ENCODE results near the gene SLX1A.
A peak's percentile ranks its signal among the peaks of the same experiment; 100 is the strongest.
"Not testable (repeated sequence)": the region's sequence is repeated elsewhere in the genome, so short reads cannot be mapped to it uniquely, and the experiment has no call there.

The SLX1A gene

DNA sequence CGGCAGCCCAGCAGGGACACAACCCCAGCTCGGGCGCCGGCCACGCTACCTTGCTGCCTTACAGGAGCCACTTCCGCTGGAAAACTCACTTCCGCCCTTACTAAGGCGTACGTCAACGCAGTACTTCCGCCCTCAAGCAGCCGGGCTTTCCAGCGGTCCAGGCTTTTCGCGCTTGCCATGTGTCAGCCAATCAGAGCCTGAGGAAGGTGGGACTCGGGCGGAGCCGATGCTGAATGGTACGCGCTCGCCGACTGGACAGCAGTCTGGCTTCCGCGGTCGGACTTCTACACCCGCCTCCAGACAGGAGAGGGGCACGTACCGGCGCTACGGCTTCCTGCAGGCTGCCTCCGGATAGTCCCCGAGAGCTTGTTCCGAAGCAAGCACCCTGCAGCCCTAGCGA lies at the start of gene SLX1A, which contains the start of gene BOLA2B:
SLX1A (plus strand) TSS at position 261 of the 400 bp plus-strand sequence. CDS start 210 bp downstream, outside the sequence.
BOLA2B (minus strand) TSS at position 52 of the 400 bp plus-strand sequence. CDS start 71 bp downstream, outside the sequence.
- not testable (repeated sequence) for DNase-seq (ENCODE audit: insufficient read length, low spot score)
- peak; percentile 96 for FAIRE-seq

- FAIRE-seq (no peak), DNase-seq (ENCODE audit: insufficient read length, low spot score) (no peak)
Measured at GRCh38 chr16:30144017-30144416, 49.7 kb upstream of the SLX1A start.

GRCh38 chr16:30144917-30145316 lies 48.8 kb upstream of the SLX1A start:
- FAIRE-seq (no peak), DNase-seq (ENCODE audit: insufficient read length, low spot score) (no peak)

GRCh38 chr16:30145657-30146056 lies 48.0 kb upstream of the SLX1A start:
- FAIRE-seq (no peak), DNase-seq (ENCODE audit: insufficient read length, low spot score) (no peak)

DNA sequence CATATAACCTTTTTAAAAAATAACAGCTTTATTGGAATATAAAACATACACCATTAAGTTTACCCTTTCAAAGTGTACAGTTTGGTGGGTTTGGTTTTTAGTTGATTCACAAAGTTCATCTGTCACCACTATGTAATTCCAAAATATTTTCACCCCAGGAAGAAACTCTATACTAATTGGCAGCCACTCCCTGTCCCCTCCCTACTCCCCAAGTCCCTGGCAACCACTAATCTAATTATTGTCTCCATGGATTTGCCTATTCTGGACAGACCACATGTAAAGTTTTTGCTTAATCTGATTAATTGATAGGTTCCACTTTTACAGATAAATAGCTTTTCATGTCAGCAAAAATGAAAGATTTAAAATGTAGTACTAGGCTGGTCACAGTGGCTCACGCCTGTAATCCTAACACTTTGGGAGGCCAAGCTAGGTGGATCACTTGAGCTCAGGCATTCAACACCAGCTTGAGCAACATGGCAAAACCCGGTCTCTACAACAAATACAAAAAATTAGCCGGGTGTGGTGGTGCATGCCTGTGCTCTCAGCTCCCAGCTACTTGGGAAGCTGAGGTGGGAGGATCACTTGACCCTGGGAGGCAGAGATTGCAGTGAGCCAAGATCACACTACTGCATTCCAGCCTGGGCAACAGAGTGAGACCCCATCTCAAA lies 45.7 kb upstream of the SLX1A start:
- DNase-seq (ENCODE audit: insufficient read length, low spot score): no peak
- FAIRE-seq: no peak

GRCh38 chr16:30149250-30149930 lies 44.3 kb upstream of the SLX1A start:
- DNase-seq (ENCODE audit: insufficient read length, low spot score): no peak
- no peak for FAIRE-seq

- DNase-seq (ENCODE audit: insufficient read length, low spot score) (no peak), FAIRE-seq (no peak)
Measured at GRCh38 chr16:30151091-30151490, 42.6 kb upstream of the SLX1A start.

GRCh38 chr16:30152517-30152916 lies 41.2 kb upstream of the SLX1A start:
- FAIRE-seq (no peak), DNase-seq (ENCODE audit: insufficient read length, low spot score) (no peak)

- FAIRE-seq (no peak), DNase-seq (ENCODE audit: insufficient read length, low spot score) (no peak)
Measured at GRCh38 chr16:30155188-30155587, 38.5 kb upstream of the SLX1A start.

DNA sequence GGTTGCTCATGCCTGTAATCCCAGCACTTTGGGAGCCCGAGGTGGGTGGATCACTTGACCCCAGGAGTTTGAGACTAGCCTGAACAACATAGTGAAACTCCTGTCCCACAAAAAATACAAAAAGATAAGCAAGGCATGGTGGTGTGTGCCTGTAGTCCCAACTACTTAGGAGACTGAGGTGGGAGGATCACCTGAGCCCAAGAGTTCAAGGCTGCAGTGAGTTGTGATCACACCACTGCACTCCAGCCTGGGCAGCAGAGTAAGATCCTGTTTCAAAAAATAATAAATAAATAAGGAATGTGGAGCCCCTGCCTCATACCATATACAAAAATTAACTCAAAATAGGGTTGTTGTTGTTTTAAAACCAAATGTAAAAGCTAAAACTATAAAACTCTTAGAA lies 36.5 kb upstream of the SLX1A start:
- no peak for FAIRE-seq
- DNase-seq (ENCODE audit: insufficient read length, low spot score): no peak

DNA sequence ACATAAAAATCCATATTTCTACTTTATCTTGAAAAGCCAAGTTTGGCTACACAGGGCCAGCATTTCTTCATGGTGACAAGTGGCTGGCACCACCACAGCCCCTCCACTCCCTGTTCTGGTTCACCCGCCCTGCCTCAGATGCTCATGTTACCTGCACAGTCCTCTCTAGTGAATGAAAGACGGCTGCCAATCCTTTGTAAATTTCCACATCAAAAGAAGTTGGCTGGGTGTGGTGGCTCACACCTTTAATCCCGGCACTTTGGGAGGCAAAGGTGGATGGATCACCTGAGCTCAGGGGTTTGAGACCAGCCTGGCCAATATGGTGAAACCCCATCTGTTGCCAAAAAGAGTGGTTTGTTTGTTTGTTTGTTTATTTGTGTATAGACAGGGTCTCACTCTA lies 30.1 kb upstream of the SLX1A start:
- DNase-seq (ENCODE audit: insufficient read length, low spot score) (no peak), FAIRE-seq (no peak)

- DNase-seq (ENCODE audit: insufficient read length, low spot score): no peak
- no peak for FAIRE-seq
Measured at GRCh38 chr16:30166202-30166902, 27.3 kb upstream of the SLX1A start.

GRCh38 chr16:30168746-30169145 lies 24.9 kb upstream of the SLX1A start:
- FAIRE-seq; DNase-seq (ENCODE audit: insufficient read length, low spot score): not testable (repeated sequence)

DNA sequence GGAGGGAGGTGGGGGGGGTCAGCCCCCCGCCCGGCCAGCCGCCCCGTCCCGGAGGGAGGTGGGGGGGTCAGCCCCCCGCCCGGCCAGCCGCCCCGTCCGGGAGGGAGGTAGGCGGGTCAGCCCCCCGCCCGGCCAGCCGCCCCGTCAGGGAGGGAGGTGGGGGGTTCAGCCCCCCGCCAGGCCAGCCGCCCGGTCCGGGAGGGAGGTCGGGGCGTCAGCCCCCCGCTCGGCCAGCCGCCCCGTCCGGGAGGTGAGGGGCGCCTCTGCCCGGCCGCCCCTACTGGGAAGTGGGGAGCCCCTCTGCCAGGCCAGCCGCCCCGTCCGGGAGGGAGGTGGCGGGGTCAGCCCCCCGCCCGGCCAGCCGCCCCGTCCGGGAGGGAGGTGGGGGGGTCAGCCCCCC lies 24.3 kb upstream of the SLX1A start:
- DNase-seq (ENCODE audit: insufficient read length, low spot score); FAIRE-seq: not testable (repeated sequence)

- FAIRE-seq; DNase-seq (ENCODE audit: insufficient read length, low spot score): not testable (repeated sequence)
Measured at GRCh38 chr16:30170145-30170544, 23.5 kb upstream of the SLX1A start.

DNA sequence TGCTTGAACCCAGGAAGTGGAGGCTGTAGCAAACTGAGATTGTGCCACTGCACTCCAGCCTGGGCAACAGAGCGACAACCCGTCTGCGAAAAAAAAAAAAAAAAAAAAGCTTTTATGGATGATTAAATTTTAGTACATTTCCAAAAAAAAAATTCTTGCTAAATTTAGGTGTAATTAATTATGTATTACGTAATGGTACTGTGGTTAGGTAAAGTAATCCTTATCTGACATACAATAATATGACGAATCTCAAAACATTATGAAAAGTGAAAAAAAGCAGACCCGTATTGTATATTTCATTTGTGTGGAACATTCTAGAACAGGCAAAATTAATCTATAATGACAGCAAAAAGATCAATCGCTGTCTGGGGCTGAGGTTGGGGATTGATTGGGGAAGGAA lies 20.6 kb upstream of the SLX1A start:
- FAIRE-seq (no peak), DNase-seq (ENCODE audit: insufficient read length, low spot score) (no peak)

DNA sequence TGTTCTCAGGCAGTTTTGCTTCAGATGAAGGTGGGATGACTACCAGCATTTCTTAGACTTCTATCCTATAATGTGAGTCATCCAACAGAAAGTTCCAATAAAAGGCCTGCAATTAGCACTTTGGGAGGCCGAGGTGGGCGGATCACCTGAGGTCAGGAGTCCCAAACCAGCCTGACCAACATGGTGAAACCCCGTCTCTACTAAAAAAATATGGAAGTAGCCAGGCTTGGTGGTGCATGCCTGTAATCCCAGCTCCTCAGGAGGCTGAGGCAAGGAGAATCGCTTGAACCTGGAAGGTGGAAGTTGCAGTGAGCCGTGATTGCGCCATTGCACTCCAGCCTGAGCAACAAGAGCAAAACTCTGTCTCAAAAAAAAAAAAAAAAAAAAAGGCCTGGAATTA lies 16.8 kb upstream of the SLX1A start:
- DNase-seq (ENCODE audit: insufficient read length, low spot score); FAIRE-seq: not testable (repeated sequence)

- no peak for FAIRE-seq
- DNase-seq (ENCODE audit: insufficient read length, low spot score): no peak
Measured at GRCh38 chr16:30179195-30179594, 14.5 kb upstream of the SLX1A start.

GRCh38 chr16:30179931-30180330 lies 13.7 kb upstream of the SLX1A start:
- FAIRE-seq: no peak
- no peak for DNase-seq (ENCODE audit: insufficient read length, low spot score)

DNA sequence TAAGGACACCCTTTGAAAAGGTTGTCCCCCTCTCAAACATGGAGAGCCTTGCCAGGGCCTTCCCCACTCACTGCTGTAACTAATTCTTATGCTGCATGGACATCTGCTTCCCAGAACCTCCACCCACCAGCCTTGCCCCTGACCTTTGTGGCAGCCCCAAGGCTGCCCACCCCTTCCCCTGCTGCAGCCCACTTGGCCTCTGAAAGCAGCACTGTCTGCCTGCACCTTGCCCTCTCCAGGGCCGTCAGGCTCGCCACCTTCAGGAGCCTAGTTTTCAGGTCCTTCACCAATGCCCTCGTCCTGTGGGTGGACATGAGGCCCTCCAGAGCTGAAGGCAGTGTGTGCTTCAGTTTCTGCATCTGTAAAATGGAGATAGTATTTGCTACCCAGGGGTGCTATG lies 12.9 kb upstream of the SLX1A start:
- DNase-seq (ENCODE audit: insufficient read length, low spot score) (no peak), FAIRE-seq (no peak)

- no peak for FAIRE-seq
- DNase-seq (ENCODE audit: insufficient read length, low spot score): peak; percentile 80
Measured at GRCh38 chr16:30183233-30184095, 10.2 kb upstream of the SLX1A start, which contains the start of gene CORO1A. Gene CORO1A, plus strand, starts transcription at chr16:30183602. Its CDS starts 1,608 bp downstream, at chr16:30185210.

Measured in HTR-8/SVneo (cell line).